Measurements from ENCODE around the gene ANKIB1.

DNA sequence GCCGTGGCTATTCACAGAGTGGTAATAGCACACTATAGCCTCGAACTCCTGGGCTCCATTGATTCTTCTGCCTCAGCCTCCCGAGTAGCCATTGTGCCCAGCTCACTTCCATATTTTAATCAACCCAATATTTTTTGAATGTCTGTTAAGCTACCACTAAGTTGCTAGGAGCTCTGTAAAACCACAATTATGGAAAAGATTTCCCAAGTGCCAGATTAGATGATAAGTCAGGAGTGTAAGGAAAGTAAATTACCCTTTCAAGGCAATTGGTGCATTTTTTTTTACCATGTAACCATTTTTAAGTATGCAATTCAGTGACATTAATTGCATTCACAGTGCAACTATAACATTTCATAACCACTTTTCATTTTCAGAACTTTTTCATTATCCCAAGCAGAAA lies 114.0 kb downstream of the ANKIB1 start:
- no peak for TF ChIP-seq FOS (IDR thresholded peaks at IDR 0.05; ENCODE audit: extremely low read depth, insufficient read length)
- TF ChIP-seq, protein P1, sequence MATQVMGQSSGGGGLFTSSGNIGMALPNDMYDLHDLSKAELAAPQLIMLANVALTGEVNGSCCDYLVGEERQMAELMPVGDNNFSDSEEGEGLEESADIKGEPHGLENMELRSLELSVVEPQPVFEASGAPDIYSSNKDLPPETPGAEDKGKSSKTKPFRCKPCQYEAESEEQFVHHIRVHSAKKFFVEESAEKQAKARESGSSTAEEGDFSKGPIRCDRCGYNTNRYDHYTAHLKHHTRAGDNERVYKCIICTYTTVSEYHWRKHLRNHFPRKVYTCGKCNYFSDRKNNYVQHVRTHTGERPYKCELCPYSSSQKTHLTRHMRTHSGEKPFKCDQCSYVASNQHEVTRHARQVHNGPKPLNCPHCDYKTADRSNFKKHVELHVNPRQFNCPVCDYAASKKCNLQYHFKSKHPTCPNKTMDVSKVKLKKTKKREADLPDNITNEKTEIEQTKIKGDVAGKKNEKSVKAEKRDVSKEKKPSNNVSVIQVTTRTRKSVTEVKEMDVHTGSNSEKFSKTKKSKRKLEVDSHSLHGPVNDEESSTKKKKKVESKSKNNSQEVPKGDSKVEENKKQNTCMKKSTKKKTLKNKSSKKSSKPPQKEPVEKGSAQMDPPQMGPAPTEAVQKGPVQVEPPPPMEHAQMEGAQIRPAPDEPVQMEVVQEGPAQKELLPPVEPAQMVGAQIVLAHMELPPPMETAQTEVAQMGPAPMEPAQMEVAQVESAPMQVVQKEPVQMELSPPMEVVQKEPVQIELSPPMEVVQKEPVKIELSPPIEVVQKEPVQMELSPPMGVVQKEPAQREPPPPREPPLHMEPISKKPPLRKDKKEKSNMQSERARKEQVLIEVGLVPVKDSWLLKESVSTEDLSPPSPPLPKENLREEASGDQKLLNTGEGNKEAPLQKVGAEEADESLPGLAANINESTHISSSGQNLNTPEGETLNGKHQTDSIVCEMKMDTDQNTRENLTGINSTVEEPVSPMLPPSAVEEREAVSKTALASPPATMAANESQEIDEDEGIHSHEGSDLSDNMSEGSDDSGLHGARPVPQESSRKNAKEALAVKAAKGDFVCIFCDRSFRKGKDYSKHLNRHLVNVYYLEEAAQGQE (IDR thresholded peaks at IDR 0.05; ENCODE audit: borderline replicate concordance), result no peak
- TF ChIP-seq, protein P1 (CRISPR knock-in tag; IDR thresholded peaks at IDR 0.05; ENCODE audit: low read depth), result no peak
- TF ChIP-seq CTCF (IDR thresholded peaks at IDR 0.05 in 2 of 3, conservative IDR thresholded peaks at IDR 0.05 in 1 of 3; ENCODE audit: insufficient read depth in 2 of 3, low read depth in 1 of 3, low read length in 3 of 3), result no peak
- no peak for TF ChIP-seq ZKSCAN1 (IDR thresholded peaks at IDR 0.05; ENCODE audit: low read depth, low read length)
- TF ChIP-seq ZNF212 (CRISPR knock-in tag; IDR thresholded peaks at IDR 0.05), result no peak
- TF ChIP-seq SP1 (CRISPR knock-in tag; IDR thresholded peaks at IDR 0.05), result no peak
- no peak for TF ChIP-seq SMARCB1 (IDR thresholded peaks at IDR 0.05; ENCODE audit: insufficient read length, low read depth)
- TF ChIP-seq SPI1 (IDR thresholded peaks at IDR 0.05; ENCODE audit: borderline replicate concordance, low read depth, low read length), result no peak
- no peak for TF ChIP-seq NFIC (IDR thresholded peaks at IDR 0.05)
- TF ChIP-seq ZNF274 (IDR thresholded peaks at IDR 0.05; ENCODE audit: borderline replicate concordance, low read depth, low read length), result no peak
- TF ChIP-seq FOXP4 (CRISPR knock-in tag; IDR thresholded peaks at IDR 0.05; ENCODE audit: borderline replicate concordance), result no peak
- TF ChIP-seq SAFB (IDR thresholded peaks at IDR 0.05; ENCODE audit: borderline replicate concordance, low read depth, low read length), result no peak
- no peak for TF ChIP-seq CBFB (CRISPR knock-in tag; IDR thresholded peaks at IDR 0.05)

Measured in K562 (cell line).